SK-N-SH (cell line): ENCODE results near the gene GALNT16. TPM values are rescaled to one million over a fixed set of nuclear protein-coding genes. Genes with fewer than 3 reads are reported as not detected.

ENCODE experiments used
- CTCF ChIA-PET: fragments of 300-600, 350-600 bp; formaldehyde crosslinking; extraction: SDS; loops from one replicate; lab custom pipeline; 2021; lab: Yijun Ruan, JAX
- POLR2A ChIA-PET: fragments of 350-600 bp; sonication (Branson Sonifier 250); formaldehyde crosslinking; extraction: SDS; loops from one replicate; lab custom pipeline; 2020; ENCODE audit warnings: antibody characterized with exemption, inconsistent platforms; lab: Yijun Ruan, JAX
- DNase-seq: peaks from one replicate; pipeline ENCODE4 v3.0.0; 2012
- H2AFZ ChIP-seq: fragments of 200-600 bp; sonication (generic); 2 replicates; pipeline ENCODE4 v1.8.1; 2016; ENCODE audit warnings: antibody characterized with exemption, mild to moderate bottlenecking, low read depth
- H3F3A ChIP-seq: fragments of 200-600 bp; sonication (generic); replicated peaks from 2 replicates; pipeline ENCODE3; 2016; ENCODE audit warnings: antibody characterized with exemption, mild to moderate bottlenecking; ENCODE audit not compliant: insufficient read depth
- H3K27ac ChIP-seq, 2 experiments: fragments of 200-500 bp in 1 of 2; fragments of 200-600 bp in 1 of 2; sonication (Bioruptor generic) in 1 of 2; sonication (generic), shearing (Covaris generic) in 1 of 2; 2 replicates each; pipeline versions ENCODE4 v1.5.1 to v1.6.1; 2014 to 2016; ENCODE audit warnings: low read depth in 2 of 2, inconsistent platforms in 1 of 2, low read length in 1 of 2, mild to moderate bottlenecking in 1 of 2, mixed read lengths in 1 of 2
- H3K27me3 ChIP-seq: fragments of 200-600 bp; sonication (generic), shearing (Covaris generic); 2 replicates; pipeline ENCODE4 v1.6.1; 2016; ENCODE audit warnings: mixed run types; ENCODE audit not compliant: insufficient read depth
- H3K36me3 ChIP-seq, 2 experiments: fragments of 200-500 bp in 1 of 2; fragments of 200-600 bp in 1 of 2; sonication (Bioruptor generic) in 1 of 2; sonication (generic) in 1 of 2; replicated peaks in 1 of 2; 2 replicates each; pipeline versions ENCODE3 to v1.5.1; 2014 to 2016; ENCODE audit warnings: low read length in 1 of 2, mild to moderate bottlenecking in 1 of 2; ENCODE audit not compliant: insufficient read depth in 2 of 2, control insufficient read depth in 1 of 2
- H3K4me1 ChIP-seq, 2 experiments: fragments of 200-500 bp in 1 of 2; fragments of 200-600 bp in 1 of 2; sonication (Bioruptor generic) in 1 of 2; sonication (generic), shearing (Covaris generic) in 1 of 2; 2 replicates each; pipeline versions ENCODE4 v1.5.1 to v1.6.1; 2014 to 2016; ENCODE audit warnings: low read depth in 1 of 2, low read length in 1 of 2, mixed run types in 1 of 2; ENCODE audit not compliant: insufficient read depth in 2 of 2, control insufficient read depth in 1 of 2
- H3K4me2 ChIP-seq: fragments of 200-600 bp; sonication (generic), shearing (Covaris generic); 2 replicates; pipeline ENCODE4 v1.6.1; 2017; ENCODE audit warnings: mixed run types
- H3K4me3 ChIP-seq, 2 experiments: fragments of 200-500 bp in 1 of 2; fragments of 200-600 bp in 1 of 2; sonication (Bioruptor generic) in 1 of 2; sonication (generic), shearing (Covaris generic) in 1 of 2; 2 replicates each; pipeline versions ENCODE4 v1.5.1 to v1.8.1; 2014 to 2016; ENCODE audit warnings: low read depth in 2 of 2, inconsistent platforms in 1 of 2, low read length in 1 of 2, mild to moderate bottlenecking in 1 of 2, mixed read lengths in 1 of 2, moderate library complexity in 1 of 2
- H3K79me2 ChIP-seq: fragments of 200-600 bp; sonication (generic); 2 replicates; pipeline ENCODE4 v1.8.1; 2017; ENCODE audit warnings: mild to moderate bottlenecking; ENCODE audit not compliant: insufficient read depth
- H3K9ac ChIP-seq: fragments of 200-600 bp; sonication (generic); 2 replicates; pipeline ENCODE4 v1.6.1; 2017; ENCODE audit warnings: mixed run types
- H3K9me2 ChIP-seq: fragments of 200-600 bp; sonication (generic); 2 replicates; pipeline ENCODE4 v1.6.1; 2017; ENCODE audit warnings: mixed run types
- H3K9me3 ChIP-seq: fragments of 200-600 bp; sonication (generic); 2 replicates; pipeline ENCODE4 v1.6.1; 2017; ENCODE audit warnings: mixed run types, mild to moderate bottlenecking, moderate library complexity
- H4K20me1 ChIP-seq: fragments of 200-600 bp; sonication (generic); 2 replicates; pipeline ENCODE4 v1.6.1; 2017; ENCODE audit warnings: mild to moderate bottlenecking, mixed run types; ENCODE audit not compliant: insufficient read depth
- CHD2 ChIP-seq: fragments of 150-350 bp; IDR thresholded peaks from 2 replicates; pipeline ENCODE4 v1.6.1; 2018; ENCODE audit warnings: low read length; ENCODE audit not compliant: partially characterized antibody
- CTCF ChIP-seq: fragments of 200-600 bp; sonication (generic); IDR thresholded peaks from 2 replicates; pipeline ENCODE4 v1.6.1; 2017; ENCODE audit warnings: antibody characterized with exemption, mild to moderate bottlenecking, moderate library complexity
- EP300 ChIP-seq, 2 experiments: IDR thresholded peaks; 2 replicates each; pipeline versions ENCODE4 v1.4.0 to v1.6.1; 2012; ENCODE audit warnings: borderline replicate concordance in 1 of 2, low read depth in 1 of 2, low read length in 1 of 2
- FOSL2 ChIP-seq: IDR thresholded peaks from 2 replicates; pipeline ENCODE4 v1.4.0; 2012; ENCODE audit warnings: low read depth, mild to moderate bottlenecking, moderate library complexity, borderline replicate concordance
- FOXM1 ChIP-seq: IDR thresholded peaks from 2 replicates; pipeline ENCODE4 v1.4.0; 2012; ENCODE audit warnings: low read depth, mild to moderate bottlenecking
- GABPA ChIP-seq: IDR thresholded peaks from 2 replicates; pipeline ENCODE4 v1.4.0; 2012; ENCODE audit warnings: low read depth, mild to moderate bottlenecking
- MXI1 ChIP-seq: IDR thresholded peaks from 2 replicates; pipeline ENCODE4 v1.6.1; 2012; ENCODE audit warnings: mild to moderate bottlenecking, low read depth, low read length, improper control_type of control experiment
- POLR2AphosphoS5 ChIP-seq: IDR thresholded peaks from 2 replicates; pipeline ENCODE4 v1.6.1; 2012; ENCODE audit warnings: low read depth, low read length
- RAD21 ChIP-seq: IDR thresholded peaks from 2 replicates; pipeline ENCODE4 v1.6.1; 2012; ENCODE audit warnings: mild to moderate bottlenecking, low read length
- RXRA ChIP-seq: IDR thresholded peaks from 2 replicates; pipeline ENCODE4 v1.4.0; 2012; ENCODE audit warnings: low read depth, mild to moderate bottlenecking, borderline replicate concordance
- SMC3 ChIP-seq: IDR thresholded peaks from 2 replicates; pipeline ENCODE4 v1.6.1; 2012; ENCODE audit warnings: low read depth, low read length, improper control_type of control experiment
- TCF12 ChIP-seq: IDR thresholded peaks from 2 replicates; pipeline ENCODE4 v1.4.0; 2012
- YY1 ChIP-seq: IDR thresholded peaks from 2 replicates; pipeline ENCODE4 v1.4.0; 2012; ENCODE audit warnings: low read depth, mild to moderate bottlenecking
- ZBTB33 ChIP-seq: IDR thresholded peaks from 2 replicates; pipeline ENCODE4 v1.4.0; 2012; ENCODE audit warnings: low read depth, borderline replicate concordance
- WGBS: methylation state at CpG from one replicate; pipeline ENCODE4 v1.1.6; 2017; ENCODE audit warnings: low lambda C conversion rate; 5-methylcytosine and 5-hydroxymethylcytosine counted together
- polyA plus RNA-seq, 3 experiments: library from polyadenylated mRNA; depleted of rRNA; stranded (reverse); fragments of >200 nt; gene quantifications; 2 replicates each; pipeline ENCODE4 v1.2.3, GENCODE V29; 2012

Gene GALNT16
- polyA plus RNA-seq, 1 of the 3 experiments (the other 2 are of a cell fraction): 17.0 TPM

DNA sequence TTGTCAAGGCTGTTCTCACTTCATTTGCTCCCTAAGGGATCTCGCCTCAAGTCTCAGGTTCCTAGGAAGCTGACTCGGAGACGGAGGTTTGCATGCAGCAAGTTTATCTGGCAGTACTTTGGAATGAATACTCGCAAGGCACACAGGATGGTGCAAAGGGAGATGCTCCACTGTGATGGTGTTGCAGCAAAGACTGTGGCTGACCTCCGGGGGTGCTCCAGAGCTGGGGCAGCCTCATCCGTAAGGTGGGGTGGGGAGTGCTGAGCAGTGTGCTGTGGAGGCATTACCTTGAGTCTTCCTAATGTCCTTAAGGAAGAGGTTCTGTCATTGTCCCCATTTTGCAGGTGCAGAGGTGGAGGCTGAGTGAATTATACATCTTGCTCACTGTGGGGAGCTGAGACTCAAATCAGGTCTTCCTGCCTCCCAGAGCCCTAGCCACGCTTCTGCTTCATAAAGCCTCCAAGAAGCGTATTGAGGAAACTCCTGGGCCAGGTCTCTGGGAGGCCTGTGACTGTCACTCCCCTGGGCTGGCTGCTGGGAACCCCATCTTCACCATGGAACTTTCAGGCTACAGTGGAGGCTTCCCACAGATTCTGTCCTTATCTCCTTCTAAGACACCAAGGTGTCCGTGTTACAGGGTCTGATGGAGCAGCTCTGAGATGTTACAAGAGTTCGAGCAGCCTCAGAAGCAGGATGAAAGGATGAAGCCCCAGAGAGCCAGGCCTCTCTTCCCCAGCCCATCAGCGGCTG lies 39.5 kb downstream of the GALNT16 start:
- no peak for DNase-seq
- no peak overlapping the region; a peak in 1 of 4 replicates for H3K4me3 ChIP-seq

DNA sequence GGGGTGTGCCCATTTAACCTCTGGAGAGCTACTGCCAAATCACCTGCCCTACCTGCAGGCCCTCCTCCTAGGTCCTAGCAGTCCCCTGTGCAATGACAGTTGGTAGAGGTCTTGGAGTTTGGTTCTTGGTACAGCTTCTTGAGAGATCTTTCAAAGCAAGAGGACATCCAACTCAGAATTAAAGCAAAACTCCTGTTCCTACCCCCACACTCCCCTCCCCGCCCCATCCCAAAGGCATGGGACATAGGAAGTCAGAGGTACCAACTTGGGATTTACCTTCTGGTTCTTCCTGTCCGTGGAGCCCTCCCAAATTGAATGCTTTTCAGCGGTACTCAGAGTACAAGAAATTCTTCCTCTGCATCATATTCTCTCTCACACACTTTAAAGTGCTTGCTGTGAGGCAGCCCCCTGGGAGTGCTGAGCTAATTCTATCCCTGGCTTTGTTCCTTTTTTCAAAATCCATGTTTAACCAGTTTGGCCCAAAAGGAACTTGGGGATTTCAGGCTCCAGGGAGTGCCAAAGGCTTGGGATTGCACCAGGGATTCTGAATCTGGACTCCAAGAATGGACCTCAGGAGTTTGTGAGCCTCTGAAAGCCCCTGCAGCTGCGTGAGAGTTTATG lies 40.8 kb downstream of the GALNT16 start:
- Histone ChIP-seq H3K9me2 (no peaks in the 10 kb centered on the region), H3K4me1 (peaks cover 0 to 3% of the 10 kb centered on the region in 2 experiments; a peak in 1 of 4 replicates), H3K9me3 (no peaks in the 10 kb centered on the region), H2AFZ (no peak overlapping the region), H4K20me1 (no peaks in the 10 kb centered on the region), H3K27ac (no peak overlapping the region), H3K79me2 (no peaks in the 10 kb centered on the region), H3K4me2 (no peak overlapping the region), H3F3A (no peaks in the 10 kb centered on the region), H3K27me3 (no peaks in the 10 kb centered on the region), H3K4me3 (no peak overlapping the region)
- ChIA-PET POLR2A (no interaction called here), CTCF (interaction anchor here (1.3 to 1.8 kb wide), 3 partner anchors 10 to 39 kb away, joined by 3 to 4 read pairs (median 4); no protein-coding TSS in a partner anchor)
- 74% methylated on average over 4 of the region's 4 CpGs for WGBS
- no peak for DNase-seq
- TF ChIP-seq CHD2 (no peak), RXRA (no peak), FOSL2 (no peak)
- TF ChIP-seq, all 33 proteins: peak for 0
- Histone ChIP-seq H3K9ac (no peak overlapping the region), H3K36me3 (no peaks in the 10 kb centered on the region)

More for the DNA sequence above, 39.5 kb downstream of the GALNT16 start:
- no peaks in the 10 kb centered on the region for H3K27me3 ChIP-seq
- no peaks in the 10 kb centered on the region for H3K9me3 ChIP-seq
- H3K36me3 ChIP-seq: no peaks in the 10 kb centered on the region
- H3K9me2 ChIP-seq: no peaks in the 10 kb centered on the region
- H3K4me2 ChIP-seq: no peak overlapping the region
- TF ChIP-seq CTCF: peak; percentile 41; the same call in 1 of the 2 replicates
- no peak for TF ChIP-seq FOSL2
- no peak for TF ChIP-seq EP300 (IDR thresholded peaks at IDR 0.05; ENCODE audit: borderline replicate concordance in 1 of 2, low read depth in 1 of 2, low read length in 1 of 2)
- peak; percentile 21; the same call in 1 of the 2 replicates for TF ChIP-seq RAD21
- peaks cover 0 to 3% of the 10 kb centered on the region in 2 experiments; a peak in 1 of 4 replicates for H3K4me1 ChIP-seq
- ChIA-PET POLR2A (no interaction called here), CTCF (interaction anchor here (0.8 to 2.6 kb wide), 5 partner anchors 10 to 160 kb away, joined by 3 to 13 read pairs (median 3); no protein-coding TSS in a partner anchor)
- no peaks in the 10 kb centered on the region for H4K20me1 ChIP-seq
- WGBS: 78% methylated on average over 8 of the region's 11 CpGs
- H3K79me2 ChIP-seq: no peaks in the 10 kb centered on the region
- H3F3A ChIP-seq: no peaks in the 10 kb centered on the region
- H3K9ac ChIP-seq: no peak overlapping the region
- no peak overlapping the region for H3K27ac ChIP-seq
- no peak overlapping the region for H2AFZ ChIP-seq

- Histone ChIP-seq H3K9me2 (no peaks in the 10 kb centered on the region), H3K27ac (no peak overlapping the region), H2AFZ (no peak overlapping the region), H3K9ac (no peak overlapping the region), H3K36me3 (no peaks in the 10 kb centered on the region), H3K9me3 (no peaks in the 10 kb centered on the region), H4K20me1 (no peaks in the 10 kb centered on the region), H3K27me3 (no peaks in the 10 kb centered on the region; the same call in 1 of the 2 replicates), H3K4me2 (no peak overlapping the region), H3K79me2 (no peaks in the 10 kb centered on the region), H3K4me3 (no peak overlapping the region), H3K4me1 (peaks cover 0 to 3% of the 10 kb centered on the region in 2 experiments; a peak in 1 of 4 replicates), H3F3A (no peaks in the 10 kb centered on the region)
- POLR2A ChIA-PET: no interaction called here
- CTCF ChIA-PET: interaction anchor here (1.6 to 2.3 kb wide), 2 partner anchors 15 to 43 kb away, joined by 5 read pairs; partner anchors contain the start of gene GALNT16
- no peak for DNase-seq
- WGBS: 93% methylated on average over 2 of the region's 2 CpGs
- TF ChIP-seq MXI1: no peak
- TF ChIP-seq TCF12: no peak
- TF ChIP-seq GABPA: no peak
- TF ChIP-seq EP300 (IDR thresholded peaks at IDR 0.05; ENCODE audit: borderline replicate concordance in 1 of 2, low read depth in 1 of 2, low read length in 1 of 2): no peak
- no peak for TF ChIP-seq FOXM1
- no peak for TF ChIP-seq ZBTB33
- TF ChIP-seq RAD21: no peak
- TF ChIP-seq YY1: no peak
- TF ChIP-seq SMC3: no peak
- no peak for TF ChIP-seq FOSL2
- TF ChIP-seq POLR2AphosphoS5: no peak
Measured at GRCh38 chr14:69303086-69303485, 43.1 kb downstream of the GALNT16 start.
